Measurements from ENCODE around the gene COL6A1.

GRCh38 chr21:46023555-46023954 lies 42.0 kb downstream of the COL6A1 start:
- TF ChIP-seq YY1 (IDR thresholded peaks at IDR 0.05; ENCODE audit: insufficient read depth, insufficient read length) (no peak), ZNF274 (IDR thresholded peaks at IDR 0.05; ENCODE audit: low read depth, low read length) (no peak), SUZ12 (IDR thresholded peaks at IDR 0.05; ENCODE audit: extremely low read depth, insufficient read depth, insufficient read length) (no peak)
